NCI-H146 treated with DMSO at 0.1 percent for 48 hours (cell line): ENCODE results near the gene PARP14.
"Not testable (repeated sequence)": the region's sequence is repeated elsewhere in the genome, so short reads cannot be mapped to it uniquely, and the experiment has no call there.

Experiments
- DNase-seq: peaks from one replicate; lab custom pipeline; 2025; ENCODE audit not compliant: unreplicated experiment; lab: John Stamatoyannopoulos, UW

Gene PARP14

GRCh38 chr3:122680475-122681283 is at the start of gene PARP14:
TSS of gene PARP14 (plus strand) at chr3:122680839. CDS start at chr3:122680884, 45 bp downstream.
- DNase-seq, result no peak

GRCh38 chr3:122635789-122636188 is 44.9 kb upstream of the PARP14 start:
- DNase-seq, result no peak

GRCh38 chr3:122636697-122637096 is 43.9 kb upstream of the PARP14 start:
- no peak for DNase-seq

- DNase-seq, result no peak
Observed at GRCh38 chr3:122640437-122640999, 40.1 kb upstream of the PARP14 start.

GRCh38 chr3:122642935-122643334 is 37.7 kb upstream of the PARP14 start:
- DNase-seq, result no peak

- no peak for DNase-seq
Observed at GRCh38 chr3:122646146-122646988, 34.3 kb upstream of the PARP14 start.

GRCh38 chr3:122651233-122651907 is 29.3 kb upstream of the PARP14 start:
- DNase-seq, result not testable (repeated sequence)

GRCh38 chr3:122651962-122652361 is 28.7 kb upstream of the PARP14 start:
- not testable (repeated sequence) for DNase-seq

GRCh38 chr3:122658336-122658735 is 22.3 kb upstream of the PARP14 start:
- not testable (repeated sequence) for DNase-seq

- DNase-seq, result no peak
Observed at GRCh38 chr3:122660297-122660974, 20.2 kb upstream of the PARP14 start.

GRCh38 chr3:122661633-122662032 is 19.0 kb upstream of the PARP14 start:
- no peak for DNase-seq

GRCh38 chr3:122662505-122662904 is 18.1 kb upstream of the PARP14 start:
- no peak for DNase-seq

- no peak for DNase-seq
Observed at GRCh38 chr3:122665226-122665786, 15.3 kb upstream of the PARP14 start.

- no peak for DNase-seq
Observed at GRCh38 chr3:122665881-122666280, 14.8 kb upstream of the PARP14 start.

- DNase-seq, result no peak
Observed at GRCh38 chr3:122668930-122669730, 11.5 kb upstream of the PARP14 start.

GRCh38 chr3:122671553-122671952 is 9.1 kb upstream of the PARP14 start:
- no peak for DNase-seq

- no peak for DNase-seq
Observed at GRCh38 chr3:122674339-122674738, 6.3 kb upstream of the PARP14 start.

GRCh38 chr3:122676759-122677158 is 3.9 kb upstream of the PARP14 start:
- DNase-seq, result no peak

- no peak for DNase-seq
Observed at GRCh38 chr3:122677216-122677615, 3.4 kb upstream of the PARP14 start.
